ENCODE results near the gene TMEM63B.

- TF ChIP-seq CTCF (IDR thresholded peaks at IDR 0.05) = no peak
- TF ChIP-seq POLR2A (IDR thresholded peaks at IDR 0.05) = no peak
Measured at GRCh38 chr6:44198684-44199083, 71.3 kb downstream of the TMEM63B start.
